Superior temporal gyrus (tissue), 1 donor: ENCODE data around the gene SPARCL1.
"Not testable (repeated sequence)": the region's sequence is repeated elsewhere in the genome, so short reads cannot be mapped to it uniquely, and the experiment has no call there.

Experiments used
- DNase-seq: peaks from one replicate; pipeline ENCODE4 v3.0.0-alpha.2; 2016; ENCODE audit errors: extremely low spot score

Gene SPARCL1

DNA sequence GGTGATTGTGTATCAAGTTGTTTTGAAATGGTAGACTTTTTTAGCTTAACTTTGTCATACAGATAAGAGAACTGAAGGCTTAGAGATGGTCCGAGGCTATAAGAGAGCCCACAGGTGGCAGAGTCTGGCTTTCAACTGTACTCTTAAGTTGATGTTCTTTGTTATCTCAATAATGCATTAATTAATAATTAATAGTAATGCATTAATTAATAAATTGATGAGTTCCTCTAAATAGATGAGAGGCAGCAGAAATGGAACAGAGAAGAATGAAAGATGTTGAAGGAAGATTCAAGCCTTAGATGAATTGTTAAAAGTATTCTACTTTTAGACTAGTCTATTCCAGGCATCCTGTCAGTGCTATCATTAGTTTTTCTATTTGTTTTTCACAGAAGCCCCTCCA lies 84.4 kb downstream of the SPARCL1 start:
- no peak for DNase-seq

DNA sequence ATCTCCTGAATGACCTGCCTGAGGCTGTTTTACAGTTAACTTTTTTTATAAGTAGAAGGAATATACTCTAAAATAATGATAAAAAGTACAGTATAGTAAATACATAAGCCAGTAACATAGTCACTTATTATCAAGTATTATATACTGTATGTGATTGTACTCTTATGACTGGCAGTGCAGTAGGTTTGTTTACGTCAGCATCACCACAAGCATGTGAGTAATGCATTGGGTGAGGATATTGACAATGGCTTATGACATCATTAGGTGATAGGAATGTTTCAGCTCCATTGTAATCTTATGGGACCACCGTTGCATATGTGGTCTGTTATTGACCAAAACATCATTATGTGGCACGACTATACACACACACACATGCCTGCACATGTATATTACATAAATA lies 86.3 kb downstream of the SPARCL1 start:
- DNase-seq, result no peak

DNA sequence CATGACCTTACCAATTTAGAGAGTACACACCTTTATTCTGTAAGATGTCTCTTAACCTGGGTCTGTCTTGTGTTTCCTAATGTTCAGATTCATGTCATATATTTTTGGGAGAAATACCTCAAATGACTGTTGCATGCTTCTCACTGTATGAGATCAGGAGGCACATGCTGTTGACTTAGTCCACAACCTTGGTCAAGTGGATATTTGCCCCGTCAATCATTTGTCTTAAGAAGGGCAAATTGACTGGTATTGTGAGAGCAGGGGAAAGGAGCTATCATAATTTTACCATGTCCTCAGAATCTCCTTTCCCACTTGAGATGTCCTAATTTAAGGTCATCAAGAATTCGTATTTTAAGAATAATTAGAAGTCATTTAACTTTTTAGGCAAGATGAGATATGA lies 95.8 kb downstream of the SPARCL1 start:
- DNase-seq, result no peak

DNA sequence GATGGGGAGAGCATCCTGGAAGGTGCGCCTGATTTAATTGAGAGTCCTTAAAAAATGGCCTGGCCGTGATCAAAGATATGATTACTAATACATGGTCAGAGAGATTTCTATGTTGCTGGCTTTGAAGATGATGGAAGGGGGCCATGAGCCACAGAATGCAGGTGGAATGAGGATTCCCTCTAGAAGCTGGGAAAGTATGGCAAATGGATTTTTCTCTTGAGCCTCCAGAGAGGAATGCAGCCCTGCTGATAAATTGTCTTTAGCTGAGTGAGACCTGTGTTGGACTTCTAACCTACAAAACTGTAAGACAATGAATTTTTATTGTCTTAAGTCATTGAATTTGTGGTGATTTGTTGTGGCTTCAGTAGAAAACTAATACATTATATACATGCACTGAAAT lies 99.1 kb downstream of the SPARCL1 start:
- no peak for DNase-seq

DNA sequence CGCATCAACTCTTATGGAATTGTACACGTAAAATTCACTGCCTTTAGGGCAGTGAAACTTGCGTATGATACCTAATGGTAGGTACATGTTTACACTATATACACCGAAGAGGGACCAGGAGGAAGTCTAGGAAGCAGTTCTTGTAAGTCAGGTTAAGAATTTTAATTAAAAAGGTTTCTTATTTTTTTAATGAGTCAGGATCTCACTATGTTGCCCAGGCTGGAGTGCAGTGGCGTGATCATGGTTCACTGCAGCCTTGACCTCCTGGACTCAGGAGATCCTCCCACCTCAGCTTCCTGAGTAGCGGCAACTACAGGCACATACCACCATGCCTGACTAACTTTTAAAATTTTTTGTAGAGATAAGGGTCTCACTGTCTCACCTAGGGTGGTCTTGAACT lies 100.2 kb downstream of the SPARCL1 start:
- no peak for DNase-seq

DNA sequence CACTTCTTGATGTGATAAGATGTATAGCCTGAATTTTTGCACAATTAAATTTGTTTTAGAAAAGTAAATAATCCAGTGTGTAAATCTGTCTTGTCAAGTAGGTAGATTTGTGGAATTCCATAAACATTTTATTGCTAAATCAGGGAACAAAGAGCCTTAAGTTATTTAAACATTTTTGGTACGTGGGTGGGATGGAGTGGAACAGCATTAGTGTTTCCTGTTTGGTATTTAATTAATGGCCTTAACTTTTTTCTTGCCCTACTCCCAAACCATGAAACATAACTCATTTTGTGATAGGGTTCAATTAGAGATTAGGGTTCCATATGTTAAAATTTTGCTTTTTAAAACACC lies 101.7 kb downstream of the SPARCL1 start:
- no peak for DNase-seq

DNA sequence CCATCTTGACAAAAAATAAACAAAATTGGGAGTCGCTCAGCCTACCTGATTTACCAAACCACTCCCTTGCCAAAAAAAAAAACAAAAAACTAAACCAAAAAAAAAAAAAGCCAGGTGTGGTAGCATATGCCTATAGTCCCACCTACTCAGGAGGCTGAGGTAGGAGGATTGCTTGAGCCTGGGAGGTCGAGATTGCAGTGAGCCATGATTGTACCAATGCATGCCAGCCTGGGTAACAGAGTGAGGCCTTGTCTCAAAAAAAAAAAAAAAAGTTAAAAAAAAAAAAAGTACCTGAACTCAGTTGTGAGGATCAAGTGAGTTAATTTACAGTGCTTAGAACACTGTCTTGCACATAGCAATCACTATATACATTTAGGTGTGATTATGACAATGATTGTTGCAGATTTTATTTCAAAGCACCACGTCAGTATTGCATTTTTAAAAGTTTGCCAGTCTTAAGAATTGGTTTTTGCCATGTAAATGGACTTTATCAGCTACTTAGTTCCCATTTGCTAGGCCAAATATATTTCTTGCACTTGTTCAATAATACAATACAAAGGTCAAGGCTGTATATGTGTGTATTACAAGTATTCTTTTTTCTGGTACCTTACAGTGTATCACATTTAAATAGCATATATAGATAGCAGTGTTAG lies 102.2 kb downstream of the SPARCL1 start:
- DNase-seq, result no peak

DNA sequence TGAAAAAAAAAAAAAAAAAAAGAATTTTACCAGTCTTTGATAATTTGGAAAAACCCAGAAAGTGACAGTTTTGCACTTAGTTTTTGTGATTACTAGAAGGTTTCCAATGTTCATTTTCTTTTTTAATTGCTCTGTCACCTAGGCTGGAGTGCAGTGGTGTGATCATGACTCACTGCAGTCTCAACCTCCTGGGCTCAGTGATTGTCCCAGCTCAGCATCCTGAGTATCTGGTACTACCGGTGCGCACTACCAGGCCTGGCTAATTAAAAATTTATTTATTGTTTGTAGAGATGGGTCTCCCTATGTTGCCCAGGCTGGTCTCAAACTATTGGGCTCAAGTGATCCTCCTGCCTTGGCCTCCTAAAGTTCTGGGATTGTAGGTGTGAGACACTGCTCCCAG lies 103.5 kb downstream of the SPARCL1 start:
- no peak for DNase-seq

DNA sequence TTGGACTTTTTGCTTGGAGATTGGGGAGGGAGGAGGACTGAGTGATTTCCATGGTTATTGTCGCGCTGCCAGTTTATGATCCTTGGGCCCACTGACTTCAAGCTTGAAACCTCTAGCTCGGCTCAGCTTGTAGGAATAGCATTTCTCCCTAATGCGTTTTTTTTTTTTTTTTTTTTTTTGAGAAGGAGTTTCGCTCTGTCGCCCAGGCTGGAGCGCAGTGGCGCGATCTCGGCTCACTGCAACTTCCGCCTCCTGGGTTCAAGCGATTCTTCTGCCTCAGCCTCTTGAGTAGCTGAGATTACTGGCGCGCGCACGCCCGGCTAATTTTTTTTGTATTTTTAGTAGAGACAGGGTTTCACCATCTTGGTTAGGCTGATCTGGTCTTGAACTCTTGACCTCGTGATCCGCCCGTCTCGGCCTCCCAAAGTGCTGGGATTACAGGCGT lies 105.1 kb downstream of the SPARCL1 start:
- not testable (repeated sequence) for DNase-seq
